GM12875 (cell line): ENCODE measurements around the gene GPR17.

ENCODE experiments used
- H3K4me3 ChIP-seq: one replicate; pipeline ENCODE4 v1.5.1; 2011; ENCODE audit warnings: low read depth, low read length, control low read depth
- TF ChIP-seq, protein P1 (sequence below): IDR thresholded peaks from 2 replicates; pipeline ENCODE4 v1.5.1; 2011; ENCODE audit warnings: low read depth, mild to moderate bottlenecking, control low read depth, inconsistent platforms, low read length, moderate library complexity, borderline replicate concordance; ENCODE audit not compliant: insufficient read depth

Gene GPR17

GRCh38 chr2:127680706-127681287 lies 34.8 kb downstream of the GPR17 start:
- H3K4me3 ChIP-seq, result no peak overlapping the region
- TF ChIP-seq, protein P1, sequence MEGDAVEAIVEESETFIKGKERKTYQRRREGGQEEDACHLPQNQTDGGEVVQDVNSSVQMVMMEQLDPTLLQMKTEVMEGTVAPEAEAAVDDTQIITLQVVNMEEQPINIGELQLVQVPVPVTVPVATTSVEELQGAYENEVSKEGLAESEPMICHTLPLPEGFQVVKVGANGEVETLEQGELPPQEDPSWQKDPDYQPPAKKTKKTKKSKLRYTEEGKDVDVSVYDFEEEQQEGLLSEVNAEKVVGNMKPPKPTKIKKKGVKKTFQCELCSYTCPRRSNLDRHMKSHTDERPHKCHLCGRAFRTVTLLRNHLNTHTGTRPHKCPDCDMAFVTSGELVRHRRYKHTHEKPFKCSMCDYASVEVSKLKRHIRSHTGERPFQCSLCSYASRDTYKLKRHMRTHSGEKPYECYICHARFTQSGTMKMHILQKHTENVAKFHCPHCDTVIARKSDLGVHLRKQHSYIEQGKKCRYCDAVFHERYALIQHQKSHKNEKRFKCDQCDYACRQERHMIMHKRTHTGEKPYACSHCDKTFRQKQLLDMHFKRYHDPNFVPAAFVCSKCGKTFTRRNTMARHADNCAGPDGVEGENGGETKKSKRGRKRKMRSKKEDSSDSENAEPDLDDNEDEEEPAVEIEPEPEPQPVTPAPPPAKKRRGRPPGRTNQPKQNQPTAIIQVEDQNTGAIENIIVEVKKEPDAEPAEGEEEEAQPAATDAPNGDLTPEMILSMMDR, result no peak

DNA sequence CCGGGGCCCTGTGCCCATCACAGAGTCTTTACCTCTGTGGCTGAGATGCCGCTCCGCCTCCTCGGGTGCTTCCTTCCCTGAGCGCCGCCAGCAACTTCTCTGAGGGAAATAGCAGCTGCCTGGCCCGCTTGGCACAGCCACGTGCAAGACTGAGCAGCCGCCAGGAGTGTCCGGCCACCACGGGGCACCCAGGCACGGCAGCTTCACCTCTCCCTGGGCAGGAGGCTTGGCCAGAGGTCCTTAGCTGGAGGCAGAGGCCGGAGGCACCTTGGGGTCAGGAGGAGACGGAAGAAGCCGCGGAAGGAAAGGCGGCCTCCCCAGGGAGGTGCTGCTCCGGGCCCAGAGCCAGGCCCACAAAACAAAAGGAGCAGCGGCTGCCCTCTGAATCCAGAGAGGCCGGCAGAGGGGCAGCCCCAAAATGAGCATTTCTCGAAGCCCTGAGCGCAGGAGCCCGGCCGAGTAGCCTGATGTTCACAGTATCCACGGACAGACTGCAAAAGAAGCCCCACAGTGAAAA lies 35.4 kb downstream of the GPR17 start:
- TF ChIP-seq, protein P1, result no peak
- no peak overlapping the region for H3K4me3 ChIP-seq

GRCh38 chr2:127681976-127682857 lies 36.3 kb downstream of the GPR17 start:
- TF ChIP-seq, protein P1, result no peak
- no peak overlapping the region for H3K4me3 ChIP-seq

- TF ChIP-seq, protein P1, result no peak
- no peak overlapping the region for H3K4me3 ChIP-seq
Observed at GRCh38 chr2:127683056-127683455, 37.1 kb downstream of the GPR17 start.

DNA sequence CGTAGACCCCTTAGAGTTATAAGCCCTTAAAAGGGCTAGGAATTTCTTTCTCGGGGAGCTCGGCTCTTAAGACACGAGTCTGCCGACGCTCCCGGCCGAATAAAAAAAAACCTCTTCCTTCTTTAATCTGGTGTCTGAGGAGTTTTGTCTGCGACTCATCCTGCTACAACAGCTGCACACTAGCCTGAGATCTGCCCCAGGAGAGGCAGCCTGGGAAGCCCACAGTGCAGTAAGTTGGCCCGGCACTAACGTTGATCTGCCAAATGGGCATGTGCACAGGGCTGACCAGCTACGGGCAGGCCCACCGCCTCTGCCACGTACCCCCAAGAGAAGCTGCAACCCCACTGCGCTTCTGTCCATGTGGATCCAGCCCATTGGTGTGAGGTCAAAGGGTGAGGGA lies 37.8 kb downstream of the GPR17 start:
- TF ChIP-seq, protein P1, result no peak
- no peak overlapping the region for H3K4me3 ChIP-seq

- TF ChIP-seq, protein P1, result no peak
- no peak overlapping the region for H3K4me3 ChIP-seq
Observed at GRCh38 chr2:127685410-127686080, 39.6 kb downstream of the GPR17 start.

DNA sequence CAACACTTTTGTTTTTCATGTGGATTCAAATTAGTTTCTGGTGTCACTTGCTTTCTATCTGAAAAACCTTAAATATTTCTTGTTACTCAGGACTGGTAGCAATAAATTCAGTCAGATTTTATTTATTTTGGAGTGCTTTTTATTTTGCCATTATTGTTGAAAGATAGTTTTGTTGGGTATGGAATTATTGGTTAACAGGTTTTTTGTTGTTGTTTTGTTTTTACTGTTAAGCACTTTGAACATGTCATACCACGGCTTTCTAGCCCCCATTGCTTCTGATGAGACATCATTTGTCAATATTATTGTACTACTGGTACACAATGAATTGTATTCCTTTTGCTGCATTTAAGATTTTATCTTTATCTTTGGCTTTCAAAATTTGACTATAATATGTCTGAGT lies 42.5 kb downstream of the GPR17 start:
- TF ChIP-seq, protein P1, result no peak
- no peak overlapping the region for H3K4me3 ChIP-seq
